Thoracic aorta (tissue), 2 donors: ENCODE results near the gene DENND11. TPM values are rescaled to one million over a fixed set of nuclear protein-coding genes. Genes with fewer than 3 reads are reported as not detected.

Experiments
- ATAC-seq: fragments of 150-250 bp; one replicate; pipeline ENCODE4 v1.8.0; 2017; ENCODE audit warnings: low read depth; ENCODE audit not compliant: insufficient number of reproducible peaks, low FRiP score
- DNase-seq: peaks from one replicate; pipeline ENCODE4 v3.0.0-alpha.2; 2020; ENCODE audit warnings: low spot score
- H3K27ac ChIP-seq, 2 donors: fragments of 200-600 bp; sonication (generic); 1 replicate in 1 of 2; 2 replicates in 1 of 2; pipeline ENCODE4 v1.5.1; 2016; ENCODE audit warnings: mild to moderate bottlenecking in 2 of 2, moderate library complexity in 2 of 2
- H3K27me3 ChIP-seq: fragments of 200-600 bp; sonication (generic); replicated peaks from 2 replicates; pipeline ENCODE4 v1.6.0; 2016; ENCODE audit warnings: mild to moderate bottlenecking; ENCODE audit not compliant: insufficient read depth
- H3K36me3 ChIP-seq: fragments of 200-600 bp; sonication (generic); one replicate; pipeline ENCODE4 v1.5.1; 2016
- H3K4me1 ChIP-seq, 2 donors: fragments of 200-600 bp; sonication (generic); 1 replicate in 1 of 2; 2 replicates in 1 of 2; pipeline versions ENCODE4 v1.5.1 to v1.6.0; 2016; ENCODE audit warnings: low read depth in 2 of 2, mild to moderate bottlenecking in 1 of 2; ENCODE audit not compliant: control insufficient read depth in 1 of 2
- H3K4me3 ChIP-seq: fragments of 200-600 bp; sonication (generic); 2 replicates; pipeline ENCODE4 v1.5.1; 2016; ENCODE audit warnings: mild to moderate bottlenecking
- H3K9me3 ChIP-seq: fragments of 200-600 bp; sonication (generic); 2 replicates; pipeline ENCODE4 v1.5.1; 2016
- total RNA-seq, 2 donors: library from RNA; depleted of rRNA; stranded (reverse); fragments of >200 nt; gene quantifications; one replicate each; pipeline versions ENCODE4 v1.1.0 to v1.2.3, GENCODE V29; 2016
- TF ChIP-seq, protein P1 (sequence below): fragments of 200-600 bp; sonication (generic); IDR thresholded peaks from one replicate; pipeline ENCODE4 v1.5.1; 2019; ENCODE audit warnings: antibody characterized with exemption

DENND11 gene
- total RNA-seq, 2 donors from 2014 or later = 29.0 to 37.8 TPM

- TF ChIP-seq, protein P1, sequence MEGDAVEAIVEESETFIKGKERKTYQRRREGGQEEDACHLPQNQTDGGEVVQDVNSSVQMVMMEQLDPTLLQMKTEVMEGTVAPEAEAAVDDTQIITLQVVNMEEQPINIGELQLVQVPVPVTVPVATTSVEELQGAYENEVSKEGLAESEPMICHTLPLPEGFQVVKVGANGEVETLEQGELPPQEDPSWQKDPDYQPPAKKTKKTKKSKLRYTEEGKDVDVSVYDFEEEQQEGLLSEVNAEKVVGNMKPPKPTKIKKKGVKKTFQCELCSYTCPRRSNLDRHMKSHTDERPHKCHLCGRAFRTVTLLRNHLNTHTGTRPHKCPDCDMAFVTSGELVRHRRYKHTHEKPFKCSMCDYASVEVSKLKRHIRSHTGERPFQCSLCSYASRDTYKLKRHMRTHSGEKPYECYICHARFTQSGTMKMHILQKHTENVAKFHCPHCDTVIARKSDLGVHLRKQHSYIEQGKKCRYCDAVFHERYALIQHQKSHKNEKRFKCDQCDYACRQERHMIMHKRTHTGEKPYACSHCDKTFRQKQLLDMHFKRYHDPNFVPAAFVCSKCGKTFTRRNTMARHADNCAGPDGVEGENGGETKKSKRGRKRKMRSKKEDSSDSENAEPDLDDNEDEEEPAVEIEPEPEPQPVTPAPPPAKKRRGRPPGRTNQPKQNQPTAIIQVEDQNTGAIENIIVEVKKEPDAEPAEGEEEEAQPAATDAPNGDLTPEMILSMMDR = no peak
- no peak overlapping the region for H3K4me3 ChIP-seq
- H3K27ac ChIP-seq = no peak overlapping the region
- DNase-seq = no peak
- H3K27me3 ChIP-seq = no peaks in the 10 kb centered on the region
- peaks cover 11 to 42% of the 10 kb centered on the region in 2 donors for H3K4me1 ChIP-seq
- ATAC-seq = no peak
- no peaks in the 10 kb centered on the region for H3K9me3 ChIP-seq
- no peaks in the 10 kb centered on the region for H3K36me3 ChIP-seq
Measured at GRCh38 chr7:141697211-141697871, 4.6 kb downstream of the DENND11 start.

DNA sequence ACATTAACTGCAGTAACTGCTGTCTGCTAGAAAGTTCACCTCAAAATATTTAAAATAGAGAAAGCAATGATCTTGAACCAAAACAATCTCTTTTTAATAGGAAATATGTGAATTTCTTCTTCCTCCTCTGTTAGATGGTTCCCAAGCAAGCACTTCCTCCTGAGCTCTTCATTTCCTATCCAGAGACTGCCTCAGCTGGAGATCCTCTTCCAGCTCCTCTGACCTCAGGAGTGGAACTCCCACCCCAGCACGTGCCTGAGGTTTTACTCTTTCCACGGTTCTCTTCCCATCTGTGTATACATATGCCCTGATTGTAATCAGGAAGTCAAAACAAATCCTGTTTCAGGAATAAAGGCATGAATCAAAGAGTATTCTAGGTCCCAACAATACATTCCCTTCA lies 5.6 kb downstream of the DENND11 start:
- Histone ChIP-seq H3K27me3 (no peaks in the 10 kb centered on the region), H3K4me3 (no peak overlapping the region), H3K9me3 (no peaks in the 10 kb centered on the region), H3K27ac (no peak overlapping the region), H3K36me3 (no peaks in the 10 kb centered on the region), H3K4me1 (peaks cover 11 to 41% of the 10 kb centered on the region in 2 donors)
- DNase-seq (no peak), ATAC-seq (no peak)
- TF ChIP-seq, protein P1 = no peak

DNA sequence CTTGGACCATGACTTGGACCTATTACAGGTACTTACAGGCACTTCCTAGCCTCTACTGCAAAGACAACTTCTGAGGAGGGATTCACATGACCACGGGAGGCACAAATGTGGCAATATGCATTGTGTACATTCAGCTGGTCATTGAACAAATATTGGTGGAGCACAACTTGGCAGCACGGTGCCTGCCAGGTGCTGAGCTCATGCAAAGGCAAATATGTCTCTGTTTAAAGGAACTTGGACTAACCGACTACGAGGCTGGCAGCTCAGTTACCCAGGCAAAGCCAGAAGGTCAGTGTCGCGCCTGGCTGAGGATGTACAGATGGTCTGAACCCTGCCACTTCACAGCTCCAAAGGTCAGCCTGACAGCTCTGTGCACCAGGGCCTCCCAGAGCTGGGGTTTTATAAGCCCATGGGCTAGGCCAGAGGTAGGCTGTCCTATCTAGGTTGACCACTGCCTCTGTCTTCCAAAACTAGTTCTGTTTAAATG lies 6.1 kb downstream of the DENND11 start:
- no peak overlapping the region for H3K4me3 ChIP-seq
- no peaks in the 10 kb centered on the region for H3K27me3 ChIP-seq
- no peak overlapping the region for H3K27ac ChIP-seq
- no peaks in the 10 kb centered on the region for H3K9me3 ChIP-seq
- TF ChIP-seq, protein P1 = no peak
- no peak for DNase-seq
- no peak for ATAC-seq
- H3K36me3 ChIP-seq = no peaks in the 10 kb centered on the region
- peaks cover 10 to 40% of the 10 kb centered on the region in 2 donors for H3K4me1 ChIP-seq

- Histone ChIP-seq H3K27ac (no peak overlapping the region), H3K9me3 (no peaks in the 10 kb centered on the region), H3K36me3 (no peaks in the 10 kb centered on the region), H3K4me3 (no peak overlapping the region), H3K4me1 (peaks cover 7 to 17% of the 10 kb centered on the region in 2 donors), H3K27me3 (no peaks in the 10 kb centered on the region)
- TF ChIP-seq, protein P1 = no peak
- ATAC-seq (no peak), DNase-seq (no peak)
Measured at GRCh38 chr7:141693082-141693481, 8.9 kb downstream of the DENND11 start.

GRCh38 chr7:141691961-141692360 lies 10.0 kb downstream of the DENND11 start:
- TF ChIP-seq, protein P1 = no peak
- Histone ChIP-seq H3K36me3 (no peaks in the 10 kb centered on the region), H3K4me1 (peaks cover 10 to 18% of the 10 kb centered on the region in 2 donors), H3K4me3 (no peak overlapping the region), H3K27ac (no peak overlapping the region), H3K27me3 (no peaks in the 10 kb centered on the region), H3K9me3 (no peaks in the 10 kb centered on the region)
- DNase-seq (no peak), ATAC-seq (no peak)
